GM19023 (cell line): ENCODE data around the gene ERCC1.

ENCODE experiments used
- ATAC-seq: cut with Tn5 transposase; IDR thresholded peaks from one replicate; pipeline ENCODE4 v1.9.1; 2021; ENCODE audit warnings: mild to moderate bottlenecking, moderate library complexity; ENCODE audit not compliant: unreplicated experiment

ERCC1 gene

DNA sequence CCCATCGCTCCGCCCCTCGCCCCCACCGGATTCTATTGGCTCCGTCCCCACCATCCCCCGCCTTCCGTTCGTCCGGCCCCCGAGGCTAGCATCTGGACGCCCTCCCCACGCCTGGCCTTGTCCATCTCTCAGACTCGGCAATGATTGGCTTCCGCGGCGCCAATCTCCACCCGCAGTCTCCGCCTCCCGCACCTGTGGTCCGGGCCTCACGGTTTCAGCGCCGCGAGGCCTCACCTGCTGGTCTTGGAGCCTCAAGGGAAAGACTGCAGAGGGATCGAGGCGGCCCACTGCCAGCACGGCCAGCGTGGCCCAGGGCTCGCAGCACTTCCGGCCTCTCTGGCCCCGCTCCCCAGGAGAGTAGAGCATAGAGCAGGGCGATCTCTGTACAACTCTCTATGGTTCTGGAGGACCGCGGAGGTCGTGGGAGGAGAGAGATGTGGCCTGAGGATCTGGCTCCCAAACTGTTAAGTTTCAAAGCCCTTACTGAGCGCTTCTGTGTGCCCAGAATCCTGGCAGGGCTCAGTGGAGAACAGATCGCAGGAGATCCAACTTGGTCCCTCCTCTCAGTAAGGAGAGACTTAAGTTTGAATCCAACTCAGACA is at the start of gene ERCC1:
Gene ERCC1 (minus strand): TSS at position 329 of the 602 bp plus-strand sequence. CDS start 543 bp downstream, outside the sequence.
- ATAC-seq, result peak; percentile 65

- no peak for ATAC-seq
Observed at GRCh38 chr19:45473367-45473681, 49.6 kb upstream of the ERCC1 start.

DNA sequence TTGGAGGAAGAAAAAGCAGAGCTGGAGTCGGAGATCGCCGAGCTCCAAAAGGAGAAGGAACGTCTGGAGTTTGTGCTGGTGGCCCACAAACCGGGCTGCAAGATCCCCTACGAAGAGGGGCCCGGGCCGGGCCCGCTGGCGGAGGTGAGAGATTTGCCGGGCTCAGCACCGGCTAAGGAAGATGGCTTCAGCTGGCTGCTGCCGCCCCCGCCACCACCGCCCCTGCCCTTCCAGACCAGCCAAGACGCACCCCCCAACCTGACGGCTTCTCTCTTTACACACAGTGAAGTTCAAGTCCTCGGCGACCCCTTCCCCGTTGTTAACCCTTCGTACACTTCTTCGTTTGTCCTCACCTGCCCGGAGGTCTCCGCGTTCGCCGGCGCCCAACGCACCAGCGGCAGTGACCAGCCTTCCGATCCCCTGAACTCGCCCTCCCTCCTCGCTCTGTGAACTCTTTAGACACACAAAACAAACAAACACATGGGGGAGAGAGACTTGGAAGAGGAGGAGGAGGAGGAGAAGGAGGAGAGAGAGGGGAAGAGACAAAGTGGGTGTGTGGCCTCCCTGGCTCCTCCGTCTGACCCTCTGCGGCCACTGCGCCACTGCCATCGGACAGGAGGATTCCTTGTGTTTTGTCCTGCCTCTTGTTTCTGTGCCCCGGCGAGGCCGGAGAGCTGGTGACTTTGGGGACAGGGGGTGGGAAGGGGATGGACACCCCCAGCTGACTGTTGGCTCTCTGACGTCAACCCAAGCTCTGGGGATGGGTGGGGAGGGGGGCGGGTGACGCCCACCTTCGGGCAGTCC is 49.0 kb upstream of the ERCC1 start:
- no peak for ATAC-seq

DNA sequence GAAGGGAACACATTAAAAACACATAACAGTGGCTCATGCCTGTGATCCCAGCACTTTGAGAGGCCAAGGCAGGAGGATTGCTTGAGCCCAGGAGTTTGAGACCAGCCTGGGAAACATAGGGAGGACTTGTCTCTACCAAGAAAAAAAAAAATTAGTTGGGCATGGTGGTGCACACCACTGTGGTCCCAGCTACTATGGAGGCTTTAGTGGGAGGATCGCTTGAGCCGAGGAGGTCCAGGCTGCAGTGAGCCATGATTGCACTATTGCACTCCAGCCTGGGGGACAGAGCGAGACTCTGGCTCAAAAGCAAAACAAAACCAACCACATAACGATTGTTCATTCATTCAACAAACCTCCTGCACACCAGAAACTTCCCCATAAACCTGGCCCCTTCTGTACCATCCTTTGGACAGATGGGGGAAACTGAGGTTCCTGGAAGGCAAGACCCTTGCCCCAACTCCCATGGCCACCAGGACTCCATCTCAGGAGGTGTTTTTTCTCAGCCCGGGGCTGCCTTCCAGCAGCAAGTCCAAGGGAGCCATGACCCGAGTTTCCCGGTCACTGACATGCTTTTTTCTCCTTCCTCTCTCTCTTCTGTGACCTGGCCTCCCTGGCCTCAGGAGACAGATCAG is 48.3 kb upstream of the ERCC1 start:
- ATAC-seq, result no peak

- ATAC-seq, result no peak
Observed at GRCh38 chr19:45471111-45471930, 47.6 kb upstream of the ERCC1 start.

DNA sequence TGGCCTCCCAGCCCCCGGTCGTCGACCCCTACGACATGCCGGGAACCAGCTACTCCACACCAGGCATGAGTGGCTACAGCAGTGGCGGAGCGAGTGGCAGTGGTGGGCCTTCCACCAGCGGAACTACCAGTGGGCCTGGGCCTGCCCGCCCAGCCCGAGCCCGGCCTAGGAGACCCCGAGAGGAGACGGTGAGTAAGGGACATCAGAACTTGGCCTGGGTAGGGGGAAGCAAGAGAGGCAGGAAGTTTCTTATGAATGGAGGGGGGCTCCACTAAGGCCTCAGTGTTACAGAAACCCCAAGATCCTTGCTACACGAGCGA is 47.0 kb upstream of the ERCC1 start:
- no peak for ATAC-seq

GRCh38 chr19:45469945-45470761 is 46.4 kb upstream of the ERCC1 start:
- no peak for ATAC-seq

- peak; percentile 77 for ATAC-seq
Observed at GRCh38 chr19:45469132-45469944, 45.6 kb upstream of the ERCC1 start.

DNA sequence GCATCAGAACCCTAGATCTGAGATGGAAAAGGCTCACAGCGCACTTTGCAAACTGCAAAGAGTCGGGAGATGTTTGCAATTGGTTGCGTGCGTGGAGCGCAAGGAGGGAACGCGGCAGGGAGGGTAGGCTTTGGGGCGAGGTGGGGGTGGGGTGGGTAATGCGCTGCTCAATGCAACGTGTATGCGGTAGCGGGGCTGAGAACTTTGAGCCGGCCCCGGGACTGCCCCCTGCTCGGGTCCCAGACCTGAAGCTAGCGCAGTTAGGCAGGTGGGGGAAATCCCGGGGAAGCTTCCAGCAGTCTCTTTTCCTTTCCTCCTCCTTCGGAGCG is 45.0 kb upstream of the ERCC1 start:
- peak; percentile 20 for ATAC-seq

DNA sequence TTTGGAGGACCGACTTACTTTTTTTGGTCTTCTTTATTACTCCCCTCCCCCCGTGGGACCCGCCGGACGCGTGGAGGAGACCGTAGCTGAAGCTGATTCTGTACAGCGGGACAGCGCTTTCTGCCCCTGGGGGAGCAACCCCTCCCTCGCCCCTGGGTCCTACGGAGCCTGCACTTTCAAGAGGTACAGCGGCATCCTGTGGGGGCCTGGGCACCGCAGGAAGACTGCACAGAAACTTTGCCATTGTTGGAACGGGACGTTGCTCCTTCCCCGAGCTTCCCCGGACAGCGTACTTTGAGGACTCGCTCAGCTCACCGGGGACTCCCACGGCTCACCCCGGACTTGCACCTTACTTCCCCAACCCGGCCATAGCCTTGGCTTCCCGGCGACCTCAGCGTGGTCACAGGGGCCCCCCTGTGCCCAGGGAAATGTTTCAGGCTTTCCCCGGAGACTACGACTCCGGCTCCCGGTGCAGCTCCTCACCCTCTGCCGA is 44.5 kb upstream of the ERCC1 start:
- no peak for ATAC-seq

GRCh38 chr19:45467456-45468158 is 43.9 kb upstream of the ERCC1 start, which contains the start of gene FOSB:
FOSB (plus strand) TSS chr19:45467996; CDS start chr19:45468587, 591 bp downstream.
- peak; percentile 41 for ATAC-seq

- ATAC-seq, result no peak
Observed at GRCh38 chr19:45467115-45467455, 43.4 kb upstream of the ERCC1 start.

- ATAC-seq, result no peak
Observed at GRCh38 chr19:45464852-45465441, 41.2 kb upstream of the ERCC1 start.

GRCh38 chr19:45464274-45464673 is 40.6 kb upstream of the ERCC1 start:
- ATAC-seq, result no peak

DNA sequence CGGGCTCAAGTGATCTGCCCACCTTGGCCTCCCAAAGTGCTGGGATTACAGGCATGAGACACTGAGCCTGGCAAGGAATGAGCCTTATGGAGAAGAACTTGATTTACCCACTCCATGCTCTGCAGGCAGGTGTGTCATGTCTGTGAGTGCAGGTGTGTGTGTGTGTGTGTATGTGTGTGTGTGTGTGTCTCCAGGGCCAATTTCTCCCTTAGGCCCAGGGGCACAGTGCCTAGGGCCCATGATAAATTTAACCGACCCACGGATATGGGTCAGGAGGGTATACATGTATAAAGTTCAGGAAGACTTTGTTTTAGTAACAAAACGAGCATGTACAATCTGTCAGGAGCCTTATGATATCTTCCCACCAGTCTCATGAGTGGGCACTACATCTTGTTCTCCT is 39.5 kb upstream of the ERCC1 start:
- no peak for ATAC-seq

DNA sequence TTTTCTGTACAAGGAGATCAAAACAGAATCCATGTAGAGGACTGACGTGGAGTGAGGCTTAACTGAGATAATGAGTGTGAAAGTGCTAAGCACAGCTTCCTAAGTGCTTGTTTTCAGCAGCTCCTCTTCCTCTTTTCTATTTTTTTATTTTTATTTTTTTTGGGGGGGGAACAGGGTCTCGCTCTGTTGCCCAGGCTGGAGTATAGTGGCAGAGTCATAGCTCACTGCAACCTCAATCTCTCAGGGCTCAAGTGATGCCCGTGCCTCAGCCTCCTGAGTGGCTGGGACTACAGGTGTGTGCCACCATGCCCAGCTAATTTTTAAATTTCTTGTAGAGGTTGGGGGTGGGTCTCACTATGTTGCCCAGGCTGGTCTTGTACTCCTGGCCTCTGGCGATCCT is 38.5 kb upstream of the ERCC1 start:
- ATAC-seq, result no peak

DNA sequence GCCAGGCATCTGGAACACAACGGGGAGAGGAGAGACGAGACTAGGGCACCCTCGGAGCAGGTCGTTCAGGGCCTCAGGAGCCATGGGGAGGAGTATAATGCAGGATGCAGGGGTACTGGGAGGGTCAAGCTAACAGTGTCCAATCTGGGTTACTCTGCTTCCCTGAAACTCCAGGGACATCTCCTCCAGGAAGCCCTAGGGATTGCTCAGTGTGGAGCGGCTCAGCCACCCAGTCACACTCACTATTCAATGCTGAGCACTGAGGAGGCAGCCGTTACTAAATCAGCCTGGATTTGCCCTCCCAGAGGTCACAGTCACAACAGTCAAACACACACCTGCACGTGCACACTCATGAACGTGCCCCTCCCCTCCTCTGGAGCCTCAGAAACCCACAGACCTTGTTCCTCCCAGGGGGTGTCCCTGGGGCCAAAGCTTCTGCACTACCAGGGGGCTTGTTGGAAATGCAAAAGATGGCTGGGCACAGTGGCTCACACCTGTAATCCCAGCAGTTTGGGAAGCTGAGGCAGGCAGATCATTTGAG is 37.2 kb upstream of the ERCC1 start:
- ATAC-seq, result no peak

DNA sequence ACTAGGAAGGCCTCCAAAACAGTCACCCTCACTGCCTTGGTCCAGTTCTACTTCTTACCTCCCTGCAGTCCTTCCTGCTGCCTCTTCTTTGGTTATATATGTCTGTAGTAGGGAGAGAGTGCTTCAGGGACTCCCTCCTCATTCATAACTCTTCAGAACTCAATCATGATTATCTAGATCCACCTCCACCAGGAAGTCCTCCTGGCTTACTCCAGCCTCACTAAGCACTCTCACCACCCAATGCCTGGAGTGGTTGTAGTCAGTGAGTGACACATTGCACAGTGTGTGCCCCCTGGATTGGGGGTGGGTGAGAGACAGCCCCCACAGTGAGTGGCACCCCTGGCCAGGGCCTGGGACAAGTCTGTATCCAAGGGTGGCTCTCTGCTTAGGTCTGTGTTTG is 34.1 kb upstream of the ERCC1 start:
- ATAC-seq, result no peak

DNA sequence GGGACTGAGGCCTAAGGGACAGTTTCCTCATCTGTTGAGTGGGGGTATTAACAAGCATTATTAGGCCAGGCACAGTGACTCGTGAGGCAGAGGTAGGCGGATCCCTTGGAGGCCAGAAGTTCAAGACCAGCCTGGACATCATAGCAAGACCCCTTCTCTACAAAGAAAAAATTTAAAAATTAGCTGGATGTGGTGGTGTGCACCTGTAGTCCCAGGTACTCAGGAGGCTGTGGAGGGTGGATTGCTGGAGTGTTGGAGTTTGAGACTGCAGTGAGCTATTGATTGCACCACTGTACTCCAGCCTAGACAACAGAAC is 32.7 kb upstream of the ERCC1 start:
- ATAC-seq, result no peak
